GM18868 (cell line): ENCODE data around the gene UNC13C.
A peak's percentile ranks its signal among the peaks of the same experiment; 100 is the strongest.

Experiments
- ATAC-seq: cut with Tn5 transposase; IDR thresholded peaks from one replicate; pipeline ENCODE4 v1.9.1; 2021; ENCODE audit warnings: mild to moderate bottlenecking, moderate library complexity; ENCODE audit not compliant: unreplicated experiment

The UNC13C gene

DNA sequence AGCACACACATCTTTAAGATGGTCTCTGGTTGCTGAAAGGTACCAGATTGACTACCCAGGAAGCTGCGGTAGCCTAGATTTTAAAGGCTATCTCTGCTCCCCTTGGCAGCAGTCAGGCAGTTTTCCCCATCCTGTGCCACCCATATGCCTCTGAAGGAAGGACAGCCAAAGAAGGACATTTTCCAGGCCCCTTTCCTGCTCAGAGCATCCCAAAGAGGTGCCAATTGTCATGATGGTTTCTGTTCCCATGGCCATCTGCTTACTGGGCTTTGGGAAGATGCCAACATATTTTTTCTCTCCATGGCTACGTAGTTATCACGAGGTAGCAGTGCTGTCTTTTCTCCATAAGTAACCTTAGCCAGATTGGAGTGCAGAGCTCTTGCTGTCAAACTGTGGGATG, 39.7 kb downstream of the UNC13C start:
- no peak for ATAC-seq

DNA sequence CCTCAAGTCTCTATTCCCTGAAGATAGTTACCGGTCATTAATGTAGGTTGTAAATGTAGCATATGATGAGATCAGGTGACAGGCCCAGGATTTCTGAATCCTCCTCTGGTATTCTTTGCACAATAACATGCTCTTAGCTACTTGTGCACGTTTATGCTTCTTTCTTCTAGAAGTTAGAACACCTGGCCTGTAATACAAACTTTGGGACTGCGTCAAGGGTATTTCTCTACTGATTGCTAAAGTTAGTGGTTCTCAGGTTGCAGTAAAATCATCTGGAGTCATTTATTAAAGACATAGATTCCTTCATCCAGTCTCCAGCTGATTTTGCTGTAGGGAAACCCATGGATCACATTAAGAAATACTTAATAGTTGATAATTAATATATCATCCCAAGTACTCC, 48.0 kb downstream of the UNC13C start:
- ATAC-seq = no peak

DNA sequence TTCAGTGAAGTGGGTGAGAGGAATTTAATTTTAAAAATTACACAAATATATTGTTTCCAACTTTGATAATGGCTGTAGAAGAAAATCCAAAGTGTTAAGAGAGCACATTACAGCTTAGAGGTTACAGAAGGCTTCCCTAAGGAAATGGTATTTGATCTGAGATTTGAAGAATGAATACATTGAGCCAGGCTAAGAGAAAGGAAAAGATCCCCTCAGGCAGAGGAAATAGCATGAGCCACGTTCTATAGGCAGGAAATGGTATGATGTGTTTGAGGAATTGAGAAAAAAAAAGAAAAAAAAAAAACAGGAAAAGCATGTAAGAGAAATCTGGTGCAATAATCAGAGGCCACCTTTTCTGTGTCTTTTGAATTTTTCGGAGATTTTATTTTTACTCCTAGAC, 48.6 kb downstream of the UNC13C start:
- no peak for ATAC-seq

DNA sequence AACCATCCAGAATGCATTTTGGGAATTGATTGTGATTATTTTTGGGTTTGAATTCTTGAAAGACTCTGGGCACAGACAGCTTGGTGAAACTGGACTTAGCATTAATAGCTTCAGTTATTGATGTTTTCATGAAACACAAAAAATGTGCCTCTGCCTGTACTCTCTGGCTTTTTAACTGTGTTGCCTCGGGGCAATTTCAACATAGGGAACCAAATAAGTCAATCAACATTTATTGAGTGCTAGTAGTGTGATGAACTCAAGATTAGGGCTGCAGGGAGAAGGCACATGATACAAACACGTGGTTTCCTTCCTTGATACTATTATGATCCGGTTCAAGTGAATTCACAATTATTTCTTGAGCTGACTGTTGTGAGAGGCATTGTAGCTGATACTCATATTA, 50.8 kb downstream of the UNC13C start:
- ATAC-seq = no peak

DNA sequence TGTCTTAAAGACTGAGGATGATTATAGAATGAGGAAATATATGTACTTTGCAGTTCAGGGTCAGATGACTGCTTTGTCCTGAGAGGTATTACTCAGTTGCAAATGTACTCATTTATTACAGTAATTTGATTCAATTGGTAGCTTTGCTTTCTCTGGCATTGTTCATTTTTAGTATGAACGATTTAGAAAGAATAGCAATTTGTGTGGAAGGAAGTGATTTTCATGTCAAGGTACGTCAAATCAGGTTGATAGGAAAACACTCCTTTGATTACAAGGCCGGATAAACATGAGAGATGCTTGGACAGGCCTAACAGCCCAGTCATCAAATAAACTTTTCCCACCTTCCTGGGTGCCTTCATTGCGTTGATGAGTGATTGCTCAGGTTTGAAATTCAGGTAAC, 53.8 kb downstream of the UNC13C start:
- no peak for ATAC-seq

DNA sequence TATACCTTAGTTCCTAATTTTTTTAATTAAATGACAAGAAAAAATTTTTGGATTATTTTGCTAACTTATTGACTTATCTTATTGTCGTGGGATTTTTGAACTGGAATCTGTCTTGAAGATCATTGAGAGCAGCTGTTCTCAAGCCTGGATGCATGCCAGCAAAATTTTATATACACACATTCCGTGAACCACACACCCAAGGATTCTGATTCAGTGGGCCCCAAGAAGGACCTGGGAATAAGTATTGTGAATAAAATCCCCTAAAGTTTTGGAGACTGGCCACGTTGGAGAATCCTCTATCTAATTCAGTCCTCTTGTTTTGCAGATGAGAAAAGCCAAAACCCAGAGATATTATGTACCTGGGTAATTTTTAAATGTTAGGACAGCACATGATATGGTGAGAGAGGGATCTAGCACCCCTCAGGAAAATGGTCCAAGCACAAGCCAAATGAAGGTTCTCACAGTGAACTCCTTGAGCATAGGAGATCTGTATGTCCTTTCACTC, 55.2 kb downstream of the UNC13C start:
- no peak for ATAC-seq

DNA sequence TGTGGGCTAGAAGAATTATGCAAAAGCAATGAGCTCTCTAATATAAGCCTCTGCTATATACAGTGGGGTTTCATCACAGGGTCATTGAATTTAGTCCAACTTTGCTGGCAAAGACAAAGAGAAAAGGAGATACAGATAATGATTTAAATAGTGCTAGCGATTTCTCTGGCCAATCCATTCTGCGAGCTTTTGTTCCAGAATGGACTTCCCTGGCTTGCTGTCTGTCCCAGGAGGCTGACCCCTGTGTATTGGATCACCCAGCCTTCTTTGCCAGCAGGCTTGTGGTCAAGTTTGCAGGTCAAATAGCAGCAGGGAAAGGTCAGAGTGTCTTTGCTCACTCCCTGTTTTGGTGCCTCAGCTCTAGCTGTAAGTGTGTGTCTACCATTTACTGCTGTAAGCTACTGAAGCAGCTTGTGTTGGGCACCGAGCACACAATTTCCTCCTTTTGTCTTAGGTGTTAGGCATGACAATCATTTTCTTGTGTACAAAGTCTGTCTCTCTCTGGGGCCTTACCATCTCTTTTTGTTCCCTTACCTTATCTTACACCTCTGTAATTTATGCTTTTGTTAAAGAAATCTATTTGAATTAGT, 55.7 kb downstream of the UNC13C start:
- ATAC-seq = no peak

DNA sequence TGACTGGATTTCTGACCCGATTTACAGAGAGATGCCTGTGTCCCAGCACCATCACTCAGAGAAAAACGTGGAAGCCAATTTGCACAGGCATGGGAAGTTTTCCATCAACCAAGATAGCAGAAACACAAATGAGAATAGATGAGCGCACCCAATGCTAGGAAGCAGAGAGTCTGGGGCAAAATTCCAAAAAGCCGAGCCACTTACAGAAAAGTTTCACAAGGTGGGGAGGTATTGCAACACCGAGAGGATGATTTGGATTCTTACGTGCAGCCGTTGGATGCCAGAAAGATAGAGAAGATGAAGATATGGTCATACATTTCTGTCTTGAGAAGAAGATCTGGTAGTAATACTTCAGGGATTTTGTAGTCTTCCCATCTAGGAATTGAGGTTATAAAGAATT, 57.4 kb downstream of the UNC13C start:
- ATAC-seq = no peak

DNA sequence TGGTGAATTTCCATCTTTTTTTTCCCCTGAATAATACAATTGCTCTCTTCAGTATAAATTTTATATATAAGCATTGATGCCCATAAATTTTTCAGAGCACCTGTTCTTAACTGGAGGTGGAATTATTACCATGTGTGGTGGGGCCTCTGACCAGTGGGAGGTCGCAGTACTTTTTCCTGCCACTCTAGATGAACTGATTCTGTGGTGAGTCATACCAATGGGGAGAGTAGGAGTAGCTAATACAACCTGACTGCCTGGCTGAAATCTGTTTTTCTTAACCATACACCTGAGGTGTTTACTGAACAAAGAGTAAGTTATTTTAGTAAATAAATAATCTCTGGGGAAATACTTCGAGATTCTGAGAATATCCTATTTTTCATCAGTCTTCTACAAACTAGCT, 67.2 kb downstream of the UNC13C start:
- ATAC-seq = no peak

DNA sequence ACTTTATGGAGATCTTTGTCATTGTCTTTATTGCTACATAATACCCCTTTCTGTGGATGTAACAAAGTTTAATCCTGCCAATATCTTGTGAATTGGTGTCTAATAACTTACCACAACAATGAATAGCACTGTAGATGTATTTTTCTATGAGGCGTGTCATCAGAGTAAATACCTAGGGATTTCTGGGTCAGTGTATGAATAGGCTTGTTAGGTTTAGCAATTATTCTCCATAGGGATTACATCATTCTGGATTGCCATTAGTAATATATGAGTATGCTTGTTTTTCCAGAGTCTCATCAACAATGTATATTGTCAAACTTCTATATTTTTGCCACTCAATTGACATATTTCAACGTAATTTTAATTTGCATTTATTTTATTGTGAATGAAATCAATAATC, 67.9 kb downstream of the UNC13C start:
- no peak for ATAC-seq

DNA sequence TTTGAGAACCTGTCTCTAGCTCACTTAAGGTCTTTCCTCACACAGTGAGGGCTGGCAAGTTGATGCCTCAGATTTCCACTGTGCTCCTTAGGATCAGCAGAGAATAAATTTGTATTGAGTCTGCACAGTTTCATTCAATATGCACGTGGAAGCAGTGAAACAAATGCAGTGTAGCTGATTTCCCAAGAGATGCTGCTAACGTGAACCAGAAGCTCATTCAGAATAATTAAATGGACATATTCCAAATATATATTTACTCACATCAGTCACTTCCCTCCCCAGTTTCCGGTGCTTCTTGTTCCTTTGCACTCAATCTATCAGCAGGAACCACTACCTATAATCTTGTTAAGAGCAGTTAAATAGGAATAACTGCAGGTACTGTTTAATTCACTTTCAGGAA, 86.1 kb downstream of the UNC13C start:
- ATAC-seq = no peak

DNA sequence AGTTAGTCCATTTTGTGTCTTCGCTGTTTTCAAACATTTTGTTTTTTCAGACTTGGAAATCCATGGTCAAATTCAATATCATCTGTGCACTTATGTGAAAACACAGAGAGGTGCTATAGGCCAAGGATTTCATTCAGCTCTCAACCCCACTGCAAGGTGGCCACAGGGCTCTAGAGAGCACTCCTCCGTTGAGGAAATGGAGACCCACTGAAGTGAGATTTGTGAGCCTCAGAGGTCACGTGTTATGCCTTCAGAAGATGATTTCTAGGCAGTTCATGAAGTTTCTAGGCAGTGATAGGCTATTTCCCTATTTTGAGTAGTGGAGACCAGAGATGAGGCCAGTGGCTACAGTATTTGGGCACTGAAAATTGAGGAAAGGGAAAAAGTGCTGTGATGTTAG, 88.2 kb downstream of the UNC13C start:
- ATAC-seq = no peak

DNA sequence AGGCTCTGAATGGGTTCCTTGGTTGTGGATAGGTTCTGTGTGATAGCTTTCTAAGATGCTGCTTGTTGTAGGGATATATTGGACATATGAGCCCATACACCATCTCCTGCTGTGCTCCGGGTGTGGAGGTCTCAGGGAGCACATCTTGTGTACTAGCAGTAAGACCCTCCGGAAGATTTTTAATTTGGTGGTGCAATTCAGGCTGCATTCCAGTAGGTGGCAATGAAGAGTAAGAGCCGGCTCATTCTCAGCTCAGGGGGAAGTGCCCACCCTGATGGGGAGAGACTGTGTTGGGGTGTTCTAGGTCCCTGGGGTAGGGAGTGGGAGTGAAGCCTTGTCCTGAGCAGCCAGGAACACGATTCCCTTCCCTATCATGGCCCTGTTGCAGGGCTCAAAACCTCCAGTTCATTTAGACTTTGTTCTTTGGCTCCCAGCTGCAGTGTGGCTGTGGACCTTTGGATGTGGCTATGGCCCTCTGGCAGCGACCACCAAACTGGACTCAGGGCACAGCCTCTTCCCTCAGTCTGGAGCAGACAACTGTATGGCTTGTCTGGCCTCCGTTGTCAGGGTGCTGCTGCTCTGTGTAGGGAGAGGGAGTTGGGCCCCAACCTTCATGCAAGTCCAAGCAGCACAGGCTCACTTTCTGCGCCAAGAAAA, 104.7 kb downstream of the UNC13C start:
- ATAC-seq = peak; percentile 77

DNA sequence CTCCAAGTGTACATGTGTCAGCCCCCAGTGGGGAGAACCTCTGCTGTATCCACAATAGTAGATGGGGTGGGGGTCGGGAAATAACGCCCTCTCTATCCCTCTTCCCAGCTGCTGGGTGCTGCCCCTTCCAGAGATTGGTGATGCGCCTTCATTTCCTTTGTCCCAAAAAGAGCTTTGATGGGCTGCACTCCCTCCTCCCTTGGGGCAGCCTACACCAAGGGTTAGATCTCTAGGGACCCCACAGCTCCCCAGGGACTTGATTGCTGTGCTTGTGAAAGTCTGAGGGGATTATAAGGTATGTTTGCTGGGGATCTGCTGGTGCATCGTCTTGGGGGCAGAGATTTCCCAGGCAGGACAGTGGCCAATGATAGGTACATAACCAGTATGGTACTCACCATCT, 105.3 kb downstream of the UNC13C start:
- ATAC-seq = no peak

DNA sequence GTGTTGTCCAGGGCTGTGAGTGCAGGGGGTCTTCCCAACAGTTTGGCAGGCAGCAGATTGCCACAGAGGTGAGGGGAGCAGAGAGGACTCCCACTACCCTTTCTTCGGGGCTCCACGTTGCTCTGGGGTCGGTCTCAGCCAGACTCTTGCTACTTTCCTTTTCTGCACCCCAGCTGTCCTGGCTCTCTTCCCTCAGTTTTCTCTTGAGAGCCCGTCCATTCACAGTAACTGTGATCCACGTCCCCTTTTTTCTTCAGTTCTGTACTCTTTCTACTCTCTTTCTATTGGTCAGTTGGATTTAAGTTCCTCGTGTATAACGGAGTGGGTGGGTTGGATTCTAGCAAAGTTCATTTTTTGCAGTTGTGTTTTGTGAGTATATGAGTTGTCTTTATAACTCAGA, 105.8 kb downstream of the UNC13C start:
- ATAC-seq = no peak

DNA sequence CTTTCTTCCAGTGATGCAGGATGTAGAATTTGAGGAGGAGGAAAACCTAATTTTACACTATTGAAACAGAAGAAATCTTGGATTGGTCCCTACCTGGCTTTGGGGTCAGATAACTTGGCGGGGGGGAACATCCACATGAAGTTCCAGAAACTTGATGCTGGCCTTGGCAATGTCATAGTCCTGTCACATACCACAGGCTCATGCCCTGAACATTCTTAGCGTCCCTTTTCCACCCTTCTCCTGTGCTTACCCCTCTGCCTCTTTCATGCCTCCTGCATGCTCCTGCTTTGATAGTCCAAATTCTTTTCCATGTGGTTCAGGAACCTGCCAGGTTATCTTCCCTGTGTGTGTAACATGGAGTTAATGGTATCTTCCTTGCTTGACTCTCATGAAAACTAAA, 110.6 kb downstream of the UNC13C start:
- ATAC-seq = no peak

DNA sequence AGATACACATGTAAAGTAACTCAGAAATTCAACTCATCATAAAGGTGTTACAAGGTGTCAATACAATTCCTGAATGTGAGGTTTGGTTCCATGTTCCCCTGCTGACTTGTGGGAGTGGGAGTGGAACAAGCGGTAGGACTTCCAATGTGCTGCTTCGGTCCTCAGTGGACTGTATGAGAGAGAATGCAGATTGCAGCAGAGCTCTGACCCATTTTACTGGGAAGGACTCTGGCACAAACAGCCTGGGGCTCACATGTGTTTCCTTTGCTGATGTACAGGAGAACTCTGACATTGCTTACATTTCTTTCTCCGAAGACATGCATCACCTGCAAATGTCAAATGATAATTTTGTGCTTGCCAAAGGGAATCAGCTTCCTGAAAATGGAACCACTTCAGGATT, 111.5 kb downstream of the UNC13C start:
- no peak for ATAC-seq

DNA sequence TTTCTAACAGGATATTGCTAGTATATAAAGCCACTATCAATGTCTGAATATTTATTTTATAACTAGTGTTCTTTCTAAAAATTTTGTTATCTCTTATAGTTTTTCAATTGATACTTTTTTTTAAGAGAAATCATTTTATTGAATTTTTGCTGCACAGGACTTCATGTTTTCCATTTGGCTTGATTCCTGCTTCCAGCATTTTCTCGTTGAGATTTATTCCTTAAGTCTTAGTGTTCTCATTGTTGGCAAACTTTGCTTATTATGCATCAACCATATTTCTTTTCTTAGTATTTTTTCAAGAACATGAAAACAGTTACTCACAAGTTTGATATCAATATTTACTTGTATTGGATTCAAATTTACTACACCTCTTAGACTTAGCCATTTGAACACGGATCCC, 113.4 kb downstream of the UNC13C start:
- ATAC-seq = no peak

DNA sequence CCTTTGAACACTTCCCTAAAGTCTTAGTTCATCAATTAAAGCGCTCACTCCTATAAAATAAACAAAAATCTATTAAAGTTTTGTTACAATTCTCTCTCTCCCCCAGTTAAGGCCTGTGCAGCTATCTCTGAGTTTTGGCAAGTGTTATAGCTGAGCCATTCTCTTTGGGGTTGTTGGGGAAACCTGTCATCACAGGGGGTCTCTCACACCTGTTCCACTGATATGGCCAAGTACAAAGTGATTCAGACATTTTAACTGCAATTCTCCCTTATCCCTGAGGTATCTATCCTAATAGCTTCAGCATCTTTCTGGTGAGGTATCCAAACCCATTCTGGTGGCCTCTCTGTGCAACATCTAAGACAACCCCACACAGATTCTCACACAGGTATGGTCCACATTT, 116.4 kb downstream of the UNC13C start:
- ATAC-seq = no peak

DNA sequence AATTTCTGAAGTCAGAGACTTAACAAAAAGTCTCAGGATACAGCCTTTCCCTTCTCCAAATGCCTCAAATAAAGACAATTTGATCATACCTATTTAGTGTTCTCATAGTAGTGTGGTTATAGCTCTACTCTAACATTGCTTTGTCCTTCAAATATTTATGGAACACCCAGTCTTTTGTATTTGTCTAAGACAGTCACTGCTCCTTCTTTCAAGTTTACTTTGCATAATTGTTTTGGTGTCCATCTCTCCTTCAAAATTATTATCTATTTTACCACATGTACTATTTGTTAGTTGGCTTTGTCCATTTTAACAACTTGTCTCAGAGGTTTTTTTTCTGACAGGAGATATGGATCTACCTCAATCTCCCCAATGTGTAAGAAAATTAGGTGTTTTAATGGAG, 118.8 kb downstream of the UNC13C start:
- ATAC-seq = no peak

DNA sequence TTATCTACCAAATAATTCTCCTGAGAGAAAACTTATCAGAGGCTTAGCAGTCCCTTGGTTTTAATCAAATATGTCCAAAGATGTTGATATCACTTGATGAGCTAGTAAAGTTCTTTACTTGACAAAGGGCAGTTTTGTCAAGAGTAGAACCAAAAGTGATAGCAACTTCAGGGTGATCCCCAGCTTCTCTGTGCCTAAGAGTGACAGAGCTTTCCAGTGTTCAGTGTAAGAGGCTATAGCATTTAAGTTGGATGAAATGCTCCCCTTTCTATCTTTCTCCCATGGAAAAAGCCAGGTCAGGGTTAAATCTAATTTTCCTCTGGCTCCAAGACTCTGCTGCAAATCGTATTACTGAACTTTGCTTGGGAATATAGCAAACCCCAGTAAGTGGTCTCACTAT, 120.8 kb downstream of the UNC13C start:
- ATAC-seq = no peak

DNA sequence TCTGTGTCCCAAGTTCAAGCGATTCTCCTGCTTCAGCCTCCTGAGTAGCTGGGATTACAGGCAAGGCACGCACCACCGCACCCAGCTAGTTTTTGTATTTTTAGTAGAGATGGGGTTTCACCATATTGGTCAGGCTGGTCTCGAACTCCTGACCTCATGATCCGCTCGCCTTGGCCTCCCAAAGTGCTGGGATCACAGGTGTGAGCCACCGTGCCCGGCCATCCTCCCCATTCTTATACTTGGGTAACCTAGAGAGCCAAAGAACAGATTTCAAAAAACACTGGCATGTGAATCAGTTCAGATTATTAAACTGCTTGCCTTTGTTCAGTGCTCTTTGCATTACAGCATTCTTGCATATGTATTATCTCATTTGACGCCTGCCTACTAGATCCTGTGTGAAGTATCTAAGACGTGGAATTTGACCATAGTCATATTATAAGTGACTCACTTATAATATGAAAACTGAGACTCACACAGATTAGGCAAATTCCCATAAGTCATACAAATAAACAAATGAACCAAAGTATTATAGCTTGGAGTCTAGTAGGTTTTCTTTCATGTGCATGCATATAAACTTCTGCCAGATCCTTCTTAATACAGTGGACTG, 123.5 kb downstream of the UNC13C start:
- no peak for ATAC-seq

DNA sequence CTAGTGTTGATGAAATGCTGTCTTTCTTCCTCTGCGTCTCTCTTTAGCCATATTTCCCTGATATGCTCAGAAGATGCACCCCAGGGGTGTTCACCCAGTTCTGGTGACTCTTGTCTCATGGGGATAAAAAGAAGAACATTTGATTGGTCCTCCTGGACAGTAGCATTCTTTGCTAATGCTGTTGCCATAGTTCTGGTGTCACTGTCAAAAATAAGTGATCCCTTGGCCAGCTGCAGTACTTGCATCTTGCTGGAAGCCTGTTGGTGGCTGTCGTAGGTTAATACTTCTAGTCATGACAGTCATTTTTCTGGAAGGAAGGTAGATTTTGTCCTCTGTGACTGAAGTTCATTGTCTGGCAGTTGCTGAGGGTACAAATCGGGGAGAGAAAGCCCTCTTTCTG, 124.5 kb downstream of the UNC13C start:
- no peak for ATAC-seq
